Pancreas (tissue), 10 donors: ENCODE data around the gene PRR5L. TPM values are rescaled to one million over a fixed set of nuclear protein-coding genes. Genes with fewer than 3 reads are reported as not detected.
A peak's percentile ranks its signal among the peaks of the same experiment; 100 is the strongest.
"Not testable (repeated sequence)": the region's sequence is repeated elsewhere in the genome, so short reads cannot be mapped to it uniquely, and the experiment has no call there.

ENCODE experiments used
- ATAC-seq, 4 donors: fragments of 200-7000 bp; cut with Tn5 transposase; one replicate each; pipeline versions ENCODE4 v1.8.0 to v1.9.1; 2020; ENCODE audit warnings: mild to moderate bottlenecking in 4 of 4, moderate library complexity in 4 of 4
- DNase-seq, 6 donors: peaks; one replicate each; pipeline ENCODE4 v3.0.0-alpha.2; 2020
- FAIRE-seq: peaks from 2 replicates; lab custom pipeline; 2012; peaks lifted over from hg19 to GRCh38; lab: Jason Lieb, UNC
- H3K27ac ChIP-seq, 4 donors: fragments of 200-600 bp; sonication (generic); 1 replicate in 3 of 4; 2 replicates in 1 of 4; pipeline versions ENCODE4 v1.5.0 to v1.8.0; 2020
- H3K27me3 ChIP-seq, 4 donors: fragments of 200-600 bp; one replicate each; pipeline ENCODE4 v1.8.0; 2021
- H3K36me3 ChIP-seq, 3 donors: fragments of 200-600 bp; sonication (generic) in 1 of 3; one replicate each; pipeline versions ENCODE4 v1.5.0 to v1.8.0; 2020 to 2021
- H3K4me1 ChIP-seq, 3 donors: fragments of 200-600 bp; one replicate each; pipeline ENCODE4 v1.8.0; 2021
- H3K4me3 ChIP-seq, 4 donors: fragments of 200-600 bp; sonication (generic) in 2 of 4; one replicate each; pipeline versions ENCODE4 v1.5.0 to v1.8.0; 2020 to 2021
- H3K9me3 ChIP-seq, 4 donors: fragments of 200-600 bp; one replicate each; pipeline ENCODE4 v1.8.0; 2021
- CTCF ChIP-seq, 4 donors: fragments of 200-600 bp; sonication (generic) in 3 of 4; IDR thresholded peaks; one replicate each; pipeline versions ENCODE4 v1.5.0 to v1.8.0; 2021; ENCODE audit warnings: antibody characterized with exemption in 4 of 4
- WGBS, 2 donors: extraction: QIAGEN DNeasy Blood & Tissue Kit; methylation state at CpG; one replicate each; pipeline ENCODE4 v1.1.7; 2013; 5-methylcytosine and 5-hydroxymethylcytosine counted together
- intact Hi-C, 3 donors: fragments of 100-400 bp; cut with DNase I; formaldehyde crosslinking; loops; one replicate each; pipeline versions ENCODE4 v1.11.1 to v1.14.2; 2022
- polyA plus RNA-seq, 2 donors: library from polyadenylated mRNA; stranded (reverse); fragments of 200-250 nt; gene quantifications; one replicate each; pipeline ENCODE4 v1.2.3, GENCODE V29; 2013
- total RNA-seq, 6 donors: library from RNA; stranded (reverse); fragmentation: NEBNext Ultra II Directional in 4 of 6; extraction: Animal tissue kit (Norgen Biotek cat#: 25700) in 4 of 6; gene quantifications; one replicate each; pipeline versions ENCODE4 v1.2.1 to v1.2.4, GENCODE V29; 2021 to 2023
- donor health status: healthy with polysubstance abuse.
- donor health status: DM: no; HTN: no; CAD: no; lungs with moderate emphysema.
- donor health status: DM: no; HTN: no; CAD: no.
- donor health status: control.
- donor health status: control.
- donor health status: Bipolar disorder and iron deficiency.
- donor health status: DM: yes; HTN: yes; CAD: no.
- donor health status: DM: no; HTN: no; CAD: no.
- donor health status: DM: no; HTN: no; CAD: no.
- donor health status: DM: yes; HTN: yes; CAD: no.

PRR5L gene
- total and polyA plus RNA-seq, 8 donors: 1.3 to 9.0 (median 2.2) TPM

- peak; percentile 88 to 96 (median 94) for TF ChIP-seq CTCF (IDR thresholded peaks at IDR 0.05)
- peak within 1 kb of the TSS; percentile 91 to 94 (median 92) for H3K27ac ChIP-seq
- intact Hi-C loops: no loop called here
- ATAC-seq (peak; percentile 95 to 98 (median 96)), DNase-seq (peak; percentile 83 to 98 (median 89)), FAIRE-seq (no peak)
- 0% methylated on average over 63 to 81 of the region's 81 CpGs for WGBS, 2 donors
- H3K4me3 ChIP-seq: peak within 1 kb of the TSS; percentile 77 to 96 (median 88)
- no peaks in the 10 kb centered on the region for H3K27me3 ChIP-seq
- peaks cover 0 to 17% (median 5%) of the 10 kb centered on the region in 3 donors for H3K4me1 ChIP-seq
- no peaks in the 10 kb centered on the region for H3K36me3 ChIP-seq
- H3K9me3 ChIP-seq: no peaks in the 10 kb centered on the region
These were observed 213.9 kb downstream of the PRR5L start, which contains the start of gene TRAF6 for GRCh38 chr11:36509694-36510593. Gene TRAF6, minus strand, starts transcription at chr11:36510272. Its CDS starts 8,757 bp downstream, at chr11:36501515.

- H3K27me3 ChIP-seq: no peaks in the 10 kb centered on the region
- peaks cover 0 to 17% (median 5%) of the 10 kb centered on the region in 3 donors for H3K4me1 ChIP-seq
- WGBS, 2 donors: 2% methylated on average over 8 of the region's 8 CpGs
- no peaks in the 10 kb centered on the region for H3K9me3 ChIP-seq
- peak; percentile 11 to 21 (median 13) for ATAC-seq
- H3K36me3 ChIP-seq: no peaks in the 10 kb centered on the region
- no peak for FAIRE-seq
- H3K4me3 ChIP-seq: peak overlapping the region; percentile 77 to 96 (median 88)
- DNase-seq: no peak
- no peak for TF ChIP-seq CTCF (IDR thresholded peaks at IDR 0.05)
- peak overlapping the region; percentile 91 to 94 (median 92) for H3K27ac ChIP-seq
- intact Hi-C loops: no loop called here
These were observed 214.5 kb downstream of the PRR5L start for GRCh38 chr11:36510594-36510942.

GRCh38 chr11:36511062-36511461 lies 215.0 kb downstream of the PRR5L start:
- H3K27ac ChIP-seq: peak overlapping the region in 1 of 4 donors; percentile 94
- H3K36me3 ChIP-seq, H3K9me3 ChIP-seq, FAIRE-seq, DNase-seq, ATAC-seq, intact Hi-C loops, H3K27me3 ChIP-seq: not testable (repeated sequence)
- WGBS, 2 donors: 60 to 66% methylated on average over 2 of the region's 2 CpGs
- H3K4me1 ChIP-seq: peaks cover 0 to 15% (median 5%) of the 10 kb centered on the region in 3 donors
- peak overlapping the region in 2 of 4 donors; percentile 77 to 95 for H3K4me3 ChIP-seq

- no peak overlapping the region for H3K4me3 ChIP-seq
- no peak for TF ChIP-seq CTCF (IDR thresholded peaks at IDR 0.05)
- H3K9me3 ChIP-seq: no peaks in the 10 kb centered on the region
- H3K27me3 ChIP-seq: no peaks in the 10 kb centered on the region
- FAIRE-seq (no peak), ATAC-seq (no peak), DNase-seq (no peak)
- no peaks in the 10 kb centered on the region for H3K36me3 ChIP-seq
- WGBS, 2 donors: 71 to 75% methylated on average over 5 of the region's 5 CpGs
- no peak overlapping the region for H3K27ac ChIP-seq
- intact Hi-C loops: no loop called here
- peaks cover 0 to 8% (median 5%) of the 10 kb centered on the region in 3 donors for H3K4me1 ChIP-seq
These were observed 215.9 kb downstream of the PRR5L start for GRCh38 chr11:36512016-36512415.

GRCh38 chr11:36513965-36514364 lies 217.9 kb downstream of the PRR5L start:
- intact Hi-C loops: no loop called here
- ATAC-seq (no peak), DNase-seq (no peak), FAIRE-seq (no peak)
- Histone ChIP-seq H3K36me3 (no peaks in the 10 kb centered on the region), H3K4me1 (no peaks in the 10 kb centered on the region), H3K27ac (no peak overlapping the region), H3K4me3 (no peak overlapping the region), H3K27me3 (no peaks in the 10 kb centered on the region), H3K9me3 (no peaks in the 10 kb centered on the region)
- no peak for TF ChIP-seq CTCF (IDR thresholded peaks at IDR 0.05)
- WGBS, 2 donors: 49 to 50% methylated on average over 2 of the region's 2 CpGs

Other genes starting within 250 kb of the PRR5L start
- gene COMMD9, start 6.9 kb upstream of the PRR5L start, total RNA-seq: 10 to 100 TPM; 16.5 to 47.6 (median 29.1) TPM
- 10 to 100 TPM; 22.5 to 37.4 TPM for gene COMMD9, start 6.9 kb upstream of the PRR5L start, polyA plus RNA-seq
- gene TRAF6, start 214.0 kb downstream of the PRR5L start, total RNA-seq: 1 to 10 TPM; 5.0 to 9.5 (median 6.1) TPM
- gene TRAF6, start 214.0 kb downstream of the PRR5L start, polyA plus RNA-seq: 1 to 10 TPM; 1.2 to 3.4 TPM